Left ventricle myocardium inferior (tissue), 1 donor: ENCODE measurements around the gene MRPL37. TPM values are rescaled to one million over a fixed set of nuclear protein-coding genes. Genes with fewer than 3 reads are reported as not detected.

ENCODE experiments used
- DNase-seq: peaks from one replicate; pipeline ENCODE4 v3.0.0-alpha.2; 2020
- H3K27ac ChIP-seq: fragments of 200-600 bp; replicated peaks from 2 replicates; pipeline ENCODE4 v1.8.0; 2021
- H3K27me3 ChIP-seq: fragments of 200-600 bp; 2 replicates; pipeline ENCODE4 v1.8.0; 2021; ENCODE audit warnings: low read depth
- H3K36me3 ChIP-seq: fragments of 200-600 bp; 2 replicates; pipeline ENCODE4 v1.8.0; 2021
- H3K4me1 ChIP-seq: fragments of 200-600 bp; 2 replicates; pipeline ENCODE4 v1.8.0; 2021
- H3K4me3 ChIP-seq: fragments of 200-600 bp; 2 replicates; pipeline ENCODE4 v1.8.0; 2021; ENCODE audit warnings: mild to moderate bottlenecking, moderate library complexity
- H3K9me3 ChIP-seq: fragments of 200-600 bp; replicated peaks from 2 replicates; pipeline ENCODE4 v1.8.0; 2021
- intact Hi-C: fragments of 100-400 bp; cut with micrococcal nuclease; formaldehyde crosslinking; loops from one replicate; pipeline ENCODE4 v1.11.0; 2022
- total RNA-seq: library from RNA; stranded (reverse); fragmentation: NEBNext Ultra II Directional; extraction: Animal tissue kit (Norgen Biotek cat#: 25700); gene quantifications from one replicate; pipeline ENCODE4 v1.2.1, GENCODE V29; 2021
- TF ChIP-seq, protein P1 (sequence below): fragments of 200-600 bp; IDR thresholded peaks from 2 replicates; pipeline ENCODE4 v1.8.0; 2021; ENCODE audit warnings: antibody characterized with exemption, mild to moderate bottlenecking, borderline replicate concordance
- donor health status: DM: no; HTN: yes; CAD: no; lungs with severe emphysema.

The MRPL37 gene
- total RNA-seq, 1 donor from 2014 or later, result 78.3 TPM

- TF ChIP-seq, protein P1, sequence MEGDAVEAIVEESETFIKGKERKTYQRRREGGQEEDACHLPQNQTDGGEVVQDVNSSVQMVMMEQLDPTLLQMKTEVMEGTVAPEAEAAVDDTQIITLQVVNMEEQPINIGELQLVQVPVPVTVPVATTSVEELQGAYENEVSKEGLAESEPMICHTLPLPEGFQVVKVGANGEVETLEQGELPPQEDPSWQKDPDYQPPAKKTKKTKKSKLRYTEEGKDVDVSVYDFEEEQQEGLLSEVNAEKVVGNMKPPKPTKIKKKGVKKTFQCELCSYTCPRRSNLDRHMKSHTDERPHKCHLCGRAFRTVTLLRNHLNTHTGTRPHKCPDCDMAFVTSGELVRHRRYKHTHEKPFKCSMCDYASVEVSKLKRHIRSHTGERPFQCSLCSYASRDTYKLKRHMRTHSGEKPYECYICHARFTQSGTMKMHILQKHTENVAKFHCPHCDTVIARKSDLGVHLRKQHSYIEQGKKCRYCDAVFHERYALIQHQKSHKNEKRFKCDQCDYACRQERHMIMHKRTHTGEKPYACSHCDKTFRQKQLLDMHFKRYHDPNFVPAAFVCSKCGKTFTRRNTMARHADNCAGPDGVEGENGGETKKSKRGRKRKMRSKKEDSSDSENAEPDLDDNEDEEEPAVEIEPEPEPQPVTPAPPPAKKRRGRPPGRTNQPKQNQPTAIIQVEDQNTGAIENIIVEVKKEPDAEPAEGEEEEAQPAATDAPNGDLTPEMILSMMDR, result no peak
- no peak for DNase-seq
- Histone ChIP-seq H3K36me3 (no peaks in the 10 kb centered on the region), H3K4me1 (peaks cover 19% of the 10 kb centered on the region), H3K4me3 (no peak overlapping the region), H3K27me3 (no peaks in the 10 kb centered on the region), H3K27ac (no peak overlapping the region), H3K9me3 (no peaks in the 10 kb centered on the region)
- intact Hi-C loops, result no loop called here
Observed at GRCh38 chr1:54262244-54262643, 62.3 kb downstream of the MRPL37 start.

- Histone ChIP-seq H3K4me1 (peaks cover 28% of the 10 kb centered on the region), H3K36me3 (no peaks in the 10 kb centered on the region), H3K9me3 (no peaks in the 10 kb centered on the region), H3K27me3 (no peaks in the 10 kb centered on the region), H3K27ac (no peak overlapping the region), H3K4me3 (no peak overlapping the region)
- intact Hi-C loops, result no loop called here
- no peak for DNase-seq
- TF ChIP-seq, protein P1, result no peak
Observed at GRCh38 chr1:54263601-54264226, 63.7 kb downstream of the MRPL37 start.

- Histone ChIP-seq H3K9me3 (no peaks in the 10 kb centered on the region), H3K36me3 (no peaks in the 10 kb centered on the region), H3K27ac (no peak overlapping the region), H3K27me3 (no peaks in the 10 kb centered on the region), H3K4me3 (no peak overlapping the region), H3K4me1 (peaks cover 37% of the 10 kb centered on the region)
- DNase-seq, result no peak
- intact Hi-C loops, result no loop called here
- TF ChIP-seq, protein P1, result no peak
Observed at GRCh38 chr1:54265126-54265525, 65.2 kb downstream of the MRPL37 start.

GRCh38 chr1:54265659-54266058, 65.7 kb downstream of the MRPL37 start:
- Histone ChIP-seq H3K9me3 (no peaks in the 10 kb centered on the region), H3K36me3 (no peaks in the 10 kb centered on the region), H3K4me1 (peaks cover 37% of the 10 kb centered on the region), H3K4me3 (no peak overlapping the region), H3K27ac (no peak overlapping the region), H3K27me3 (no peaks in the 10 kb centered on the region)
- intact Hi-C loops, result no loop called here
- DNase-seq, result no peak
- TF ChIP-seq, protein P1, result no peak

DNA sequence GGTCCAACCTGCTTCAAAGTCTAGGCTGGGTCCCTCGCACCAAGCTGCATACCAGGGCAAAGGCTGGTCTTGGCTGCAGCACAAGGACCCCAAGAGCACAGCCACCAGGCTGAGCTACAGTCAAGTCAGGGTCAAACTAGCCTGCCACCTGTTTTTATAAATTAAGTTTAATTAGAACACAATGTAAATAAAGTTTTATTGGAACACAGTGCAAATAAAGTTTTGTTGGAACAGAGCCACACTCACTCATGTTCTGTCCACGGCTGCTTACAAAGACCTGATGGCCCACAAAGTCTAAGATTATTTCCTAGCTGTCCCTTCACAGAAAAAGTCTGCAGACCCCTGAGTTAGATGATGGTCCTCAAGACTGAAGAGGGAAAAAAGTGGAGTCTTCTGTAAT, 66.2 kb downstream of the MRPL37 start:
- Histone ChIP-seq H3K36me3 (no peaks in the 10 kb centered on the region), H3K9me3 (no peaks in the 10 kb centered on the region), H3K27ac (no peak overlapping the region), H3K27me3 (no peaks in the 10 kb centered on the region), H3K4me3 (no peak overlapping the region), H3K4me1 (peaks cover 43% of the 10 kb centered on the region)
- no peak for DNase-seq
- TF ChIP-seq, protein P1, result no peak
- intact Hi-C loops, result no loop called here

DNA sequence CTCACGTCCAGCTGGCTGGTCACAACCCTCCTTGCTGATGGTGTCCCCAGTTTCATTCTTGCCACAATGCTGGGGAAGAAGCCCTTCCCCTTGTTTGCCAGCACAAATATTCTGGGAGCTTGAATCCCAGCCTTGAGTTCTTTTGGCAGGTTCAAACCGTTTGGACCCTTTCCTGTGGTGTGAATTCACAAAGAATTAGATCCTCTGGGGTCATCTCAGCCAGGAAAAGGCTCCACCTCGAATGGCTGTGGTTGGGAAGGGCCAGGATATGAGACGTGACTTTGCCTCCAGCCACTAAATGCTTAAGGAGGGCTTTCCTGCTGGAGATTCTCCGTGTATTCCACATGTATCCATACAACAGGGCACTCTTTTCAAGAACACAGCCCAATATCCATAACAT, 66.9 kb downstream of the MRPL37 start:
- TF ChIP-seq, protein P1, result no peak
- H3K36me3 ChIP-seq, result no peaks in the 10 kb centered on the region
- H3K4me1 ChIP-seq, result peaks cover 50% of the 10 kb centered on the region
- H3K4me3 ChIP-seq, result no peak overlapping the region
- H3K27me3 ChIP-seq, result no peaks in the 10 kb centered on the region
- intact Hi-C loops, result no loop called here
- H3K27ac ChIP-seq, result no peak overlapping the region
- no peak for DNase-seq
- no peaks in the 10 kb centered on the region for H3K9me3 ChIP-seq
